T47D (cell line): ENCODE data around the gene SLC35E1.

Source experiments
- DNase-seq, 2 experiments: peaks; one replicate each; pipeline versions ENCODE4 v3.0.0 to v3.0.0-alpha.2; 2011 to 2012; ENCODE audit warnings: low read depth in 1 of 2, low spot score in 1 of 2
- JUND ChIP-seq: IDR thresholded peaks from 2 replicates; pipeline ENCODE4 v1.6.1; 2012; ENCODE audit warnings: low read depth
- in situ Hi-C: cut with HindIII; loops from 2 replicates; pipeline ENCODE4 v1.10.0; 2016; ENCODE audit warnings: low sequenced_read_pairs, low pct_unique_long_range_greater_than_20kb

The SLC35E1 gene

DNA sequence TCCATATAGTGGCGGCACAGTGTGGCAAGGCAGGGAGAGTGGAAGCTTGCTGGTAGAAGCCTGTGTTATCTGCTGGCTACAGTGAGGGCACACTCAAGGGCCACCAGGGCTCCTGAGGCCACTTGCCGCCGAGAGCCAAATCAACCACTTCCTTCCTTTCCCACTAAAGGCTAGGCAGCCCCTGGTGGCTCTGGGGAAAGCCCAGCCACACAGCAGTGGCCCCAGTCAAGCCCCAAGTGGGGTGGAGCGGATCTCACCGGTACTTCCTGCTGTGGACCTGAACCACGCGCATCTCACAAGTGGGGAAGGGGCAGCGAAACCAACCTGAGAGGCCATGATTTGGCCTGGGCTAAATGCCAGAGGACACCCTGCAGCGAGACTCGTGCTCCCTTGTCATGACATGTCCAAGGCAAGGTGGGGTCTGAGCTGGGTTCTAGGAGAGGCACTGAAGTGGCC is 21.9 kb upstream of the SLC35E1 start:
- in situ Hi-C loops = no loop called here
- TF ChIP-seq JUND = no peak
- DNase-seq = no peak

DNA sequence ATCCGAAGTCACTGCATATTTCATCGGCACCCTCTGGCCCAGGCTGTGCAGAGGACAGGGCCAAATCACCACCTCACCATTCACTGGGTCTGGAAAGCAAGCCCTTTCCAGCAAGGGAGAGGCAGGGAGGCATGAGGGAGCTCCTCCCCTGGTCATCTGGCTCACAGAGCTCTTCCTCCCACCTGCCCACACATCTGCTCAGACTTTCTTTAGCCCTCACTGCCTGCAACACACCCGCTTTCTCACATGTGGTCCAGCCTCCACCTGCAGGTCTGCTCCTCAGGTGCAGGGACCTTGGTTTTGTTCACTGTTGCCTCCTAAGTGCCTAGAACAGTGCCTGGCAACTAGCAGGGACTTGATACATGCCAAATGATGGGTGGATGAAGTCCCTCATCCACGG is 21.0 kb upstream of the SLC35E1 start:
- in situ Hi-C loops = no loop called here
- DNase-seq = no peak
- TF ChIP-seq JUND = no peak

DNA sequence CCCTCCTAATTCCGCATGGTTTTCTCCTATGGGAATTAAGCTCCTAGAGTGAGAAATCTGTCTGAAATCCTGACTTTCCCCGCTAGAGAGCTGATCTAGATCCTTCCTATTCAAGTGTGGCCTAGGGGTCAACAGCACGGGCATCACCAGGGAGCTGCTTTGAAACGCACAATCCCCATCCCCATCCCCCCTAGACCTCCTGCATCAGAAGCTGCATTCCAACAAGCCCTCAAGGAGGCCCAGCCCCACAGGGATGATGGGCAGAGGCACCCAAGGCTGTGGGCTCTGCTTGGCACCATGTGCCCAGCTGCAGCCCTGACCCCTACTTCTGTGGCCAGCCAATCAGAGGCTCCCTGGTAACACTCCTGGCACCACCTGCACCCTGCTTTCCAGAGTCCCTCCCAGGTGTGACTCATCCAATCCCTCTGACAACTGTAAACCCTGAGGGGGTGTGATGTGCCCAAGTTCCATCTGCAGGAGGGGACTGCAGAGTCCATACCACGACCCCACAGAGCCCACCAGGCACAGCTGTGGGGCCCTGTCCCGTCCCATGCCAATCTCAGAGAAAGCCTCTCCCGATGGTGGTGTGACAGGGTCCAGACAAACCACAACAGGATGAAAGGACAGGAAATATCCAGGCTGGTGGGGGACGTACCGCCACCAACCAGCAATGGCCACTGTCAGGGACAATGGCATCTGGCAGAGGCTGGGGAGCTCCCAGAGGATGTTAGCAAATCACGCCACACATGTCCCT is 19.8 kb upstream of the SLC35E1 start:
- DNase-seq = no peak
- TF ChIP-seq JUND = no peak
- in situ Hi-C loops = no loop called here

DNA sequence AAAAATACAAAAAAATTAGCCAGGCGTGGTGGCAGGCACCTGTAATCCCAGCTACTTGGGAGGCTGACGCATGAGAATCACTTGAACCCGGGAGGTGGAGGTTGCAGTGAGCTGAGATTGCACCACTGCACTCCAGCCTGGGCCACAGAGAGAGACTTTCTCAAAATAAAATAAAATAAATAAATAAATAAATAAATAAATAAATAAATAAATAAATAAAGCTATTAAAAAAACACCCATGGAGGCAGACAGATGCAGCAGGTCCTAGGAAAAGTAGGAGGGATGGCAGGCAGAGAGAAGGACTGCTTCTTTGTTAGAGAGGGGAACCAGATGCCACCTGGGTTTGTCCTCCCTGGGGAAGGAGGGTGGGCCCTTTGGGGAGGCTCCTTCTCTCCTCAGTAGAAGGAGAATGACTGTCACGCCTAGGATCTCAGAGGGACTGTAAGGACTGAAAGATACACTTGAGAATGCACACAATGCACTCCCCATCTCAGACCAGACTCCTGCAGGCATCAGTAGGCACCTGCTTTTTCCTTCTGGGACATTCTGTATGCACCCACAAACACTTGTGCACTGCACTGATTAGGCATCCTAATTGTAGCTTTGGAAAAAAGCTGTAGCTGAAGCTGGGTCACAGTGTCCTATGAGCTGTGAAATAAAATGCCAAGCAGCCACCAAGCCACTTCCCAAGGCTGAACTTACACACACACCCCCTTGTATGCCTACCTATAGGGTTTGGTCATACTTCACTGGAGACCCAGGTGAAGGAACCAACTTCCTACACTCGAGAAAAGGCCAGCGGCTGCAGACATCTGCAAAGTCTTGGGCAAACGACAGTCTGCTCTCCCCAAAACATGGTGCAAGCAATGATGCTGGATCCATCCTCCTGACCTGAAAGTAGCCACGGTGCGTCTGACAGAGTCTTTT is 18.9 kb upstream of the SLC35E1 start:
- TF ChIP-seq JUND = no peak
- DNase-seq = no peak
- in situ Hi-C loops = no loop called here

DNA sequence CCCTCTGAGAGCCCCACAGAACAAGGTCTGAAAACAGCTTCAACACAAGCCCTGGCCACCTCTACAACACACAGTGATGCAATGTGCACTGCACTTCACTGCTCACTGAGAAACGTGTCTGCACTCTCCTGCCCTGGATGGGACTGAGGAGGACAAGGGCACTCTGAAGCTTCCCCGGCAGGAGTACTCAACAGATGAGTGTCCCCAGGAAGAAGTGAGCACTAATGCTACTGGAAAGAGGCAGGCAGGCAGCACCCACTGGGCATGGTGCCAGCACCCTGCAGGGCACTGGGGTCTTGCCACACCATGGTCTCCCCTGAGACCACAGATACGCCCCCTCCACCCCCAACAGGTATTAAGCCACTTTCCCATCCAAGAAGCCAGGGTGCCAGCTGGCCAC is 17.7 kb upstream of the SLC35E1 start:
- TF ChIP-seq JUND = no peak
- DNase-seq = no peak
- in situ Hi-C loops = no loop called here

DNA sequence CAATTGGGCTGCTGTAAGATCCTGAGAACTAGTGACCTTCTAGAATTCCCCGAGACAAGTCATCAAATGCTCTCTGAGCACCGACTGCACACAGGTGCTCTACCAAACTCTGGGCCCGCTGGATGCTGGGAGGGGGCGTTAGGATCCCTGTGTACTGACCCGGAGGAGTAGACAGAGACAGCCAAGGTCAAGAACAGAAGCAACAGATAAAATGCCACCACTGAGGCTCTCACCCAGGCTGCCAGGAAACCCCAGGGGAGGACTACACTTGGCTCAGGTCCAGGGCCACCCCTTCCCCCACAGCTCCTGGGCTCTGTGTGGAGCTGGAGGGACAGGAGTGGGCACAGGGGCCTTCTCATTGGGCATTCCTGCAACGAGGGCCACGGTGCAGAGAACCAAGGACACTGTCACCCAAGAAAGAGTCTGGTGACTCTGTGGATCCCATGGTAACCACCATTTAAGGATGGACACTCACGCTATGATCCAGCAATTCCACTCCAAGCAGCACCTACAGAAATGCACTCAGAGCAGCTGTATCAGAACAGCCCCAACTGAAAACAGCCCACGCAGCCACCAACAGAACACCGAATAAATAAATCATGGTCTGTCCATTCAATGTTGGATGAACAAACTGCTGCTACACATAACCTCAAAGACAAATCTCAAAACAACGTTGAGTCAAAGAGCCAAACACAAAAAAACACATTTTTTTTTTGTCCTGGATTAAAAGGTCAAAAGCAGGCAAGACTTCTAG is 16.8 kb upstream of the SLC35E1 start:
- no peak for DNase-seq
- in situ Hi-C loops = no loop called here
- TF ChIP-seq JUND = no peak

DNA sequence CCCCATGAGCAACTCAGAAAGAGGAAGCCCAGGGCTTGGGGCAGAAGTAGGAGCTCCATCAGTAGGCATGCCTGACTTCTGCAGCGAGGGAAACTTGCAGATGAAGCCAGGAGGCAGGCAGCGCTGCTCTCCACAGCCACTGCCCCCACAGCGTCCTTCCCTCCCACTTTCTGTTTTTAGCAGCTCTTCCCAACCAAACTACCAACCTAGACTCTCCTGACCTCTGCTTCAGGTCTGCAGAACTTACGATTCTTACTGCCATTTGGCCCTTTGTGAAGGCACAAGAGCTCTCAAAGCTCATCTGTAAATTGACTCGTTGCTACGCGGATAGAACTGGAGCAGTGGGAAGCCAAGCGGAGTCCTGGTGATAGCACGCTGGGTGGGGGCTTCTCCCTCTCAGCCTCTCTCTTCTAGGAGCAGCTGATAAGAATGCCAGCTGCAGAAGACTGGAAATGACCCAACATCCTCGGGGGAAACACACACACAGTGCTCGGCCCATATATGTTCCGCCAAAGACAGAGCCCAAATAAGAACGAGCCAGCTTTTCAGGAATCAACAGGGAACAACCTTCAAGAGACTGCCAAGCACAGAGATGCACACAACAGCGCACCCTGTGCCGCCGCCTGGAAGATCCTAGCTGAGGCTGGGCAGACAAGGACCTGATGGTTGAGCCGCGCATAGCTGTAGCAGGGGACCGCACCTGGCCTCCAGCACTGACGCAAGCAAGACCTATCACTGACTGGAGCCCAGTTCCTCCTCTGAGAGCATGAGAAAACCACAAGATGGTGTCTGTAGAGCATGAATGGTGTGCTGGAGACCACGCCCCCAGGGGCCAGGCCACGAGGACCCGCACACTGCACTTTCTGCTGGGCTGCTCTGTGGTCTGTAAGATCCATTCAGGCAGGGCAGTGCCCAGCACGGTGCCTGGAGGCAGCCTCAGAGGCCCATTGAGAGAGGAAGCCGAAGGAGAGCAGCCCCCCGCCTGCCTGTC is 15.9 kb upstream of the SLC35E1 start:
- DNase-seq = no peak
- in situ Hi-C loops = no loop called here
- TF ChIP-seq JUND = no peak

DNA sequence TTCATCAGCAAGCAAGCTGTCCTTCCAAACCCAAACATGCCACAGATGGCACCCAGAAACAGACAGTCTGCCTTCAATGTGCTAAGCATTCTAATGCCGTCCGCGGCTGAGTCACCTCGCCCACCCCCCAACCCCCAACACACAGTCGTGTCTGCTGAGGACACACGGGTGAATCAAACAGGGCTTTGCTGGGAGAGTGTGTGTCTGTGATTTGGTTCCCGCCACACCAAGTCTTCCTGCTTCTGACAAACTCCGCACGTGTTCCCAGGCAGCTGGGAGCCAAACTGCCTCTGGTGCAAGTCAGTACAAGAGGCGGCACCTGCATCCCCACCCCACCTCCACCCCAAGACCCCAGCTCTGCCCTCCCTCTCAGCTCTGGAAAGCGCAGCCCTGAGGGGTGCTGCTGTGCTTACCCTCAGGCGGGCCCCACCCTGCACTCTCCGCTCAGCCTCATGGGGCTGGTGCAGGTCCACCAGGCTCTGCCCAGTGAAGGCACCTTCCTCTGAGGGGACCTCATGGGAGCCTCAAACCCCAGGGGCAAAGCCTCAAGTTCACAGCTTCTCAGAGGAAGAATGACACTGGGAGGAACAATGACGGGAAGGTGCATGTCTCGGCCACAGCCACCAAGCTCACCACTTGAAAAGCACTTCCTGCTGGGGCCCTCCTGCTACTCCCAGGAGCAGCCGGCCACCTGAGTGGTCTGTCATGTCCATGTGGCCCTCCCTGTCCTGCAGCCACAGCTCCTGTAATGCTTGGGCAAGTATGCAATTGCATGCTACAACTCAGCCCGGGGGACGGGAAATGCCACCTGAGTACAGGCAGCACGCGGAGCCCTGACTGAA is 15.0 kb upstream of the SLC35E1 start:
- DNase-seq = no peak
- in situ Hi-C loops = no loop called here
- no peak for TF ChIP-seq JUND

DNA sequence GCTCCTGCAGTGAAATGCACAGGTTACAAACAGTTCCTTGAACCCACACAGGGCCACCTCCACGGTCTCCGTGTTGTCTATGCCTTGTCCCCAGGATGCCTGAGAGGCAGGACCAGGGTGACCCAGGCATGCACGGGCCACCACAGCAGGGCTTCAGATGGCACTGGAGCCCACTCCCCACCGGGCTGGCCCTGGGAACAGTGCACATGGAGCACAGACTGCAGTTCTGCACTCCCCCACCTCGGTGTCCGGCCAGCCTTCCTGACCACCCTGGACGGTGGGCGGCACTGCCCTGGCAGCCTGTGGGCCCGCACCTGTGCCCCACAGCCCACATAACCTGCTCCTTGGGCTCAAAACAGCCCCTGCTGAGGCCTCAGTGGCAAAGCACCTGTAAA is 14.3 kb upstream of the SLC35E1 start:
- no peak for TF ChIP-seq JUND
- no peak for DNase-seq
- in situ Hi-C loops = no loop called here

DNA sequence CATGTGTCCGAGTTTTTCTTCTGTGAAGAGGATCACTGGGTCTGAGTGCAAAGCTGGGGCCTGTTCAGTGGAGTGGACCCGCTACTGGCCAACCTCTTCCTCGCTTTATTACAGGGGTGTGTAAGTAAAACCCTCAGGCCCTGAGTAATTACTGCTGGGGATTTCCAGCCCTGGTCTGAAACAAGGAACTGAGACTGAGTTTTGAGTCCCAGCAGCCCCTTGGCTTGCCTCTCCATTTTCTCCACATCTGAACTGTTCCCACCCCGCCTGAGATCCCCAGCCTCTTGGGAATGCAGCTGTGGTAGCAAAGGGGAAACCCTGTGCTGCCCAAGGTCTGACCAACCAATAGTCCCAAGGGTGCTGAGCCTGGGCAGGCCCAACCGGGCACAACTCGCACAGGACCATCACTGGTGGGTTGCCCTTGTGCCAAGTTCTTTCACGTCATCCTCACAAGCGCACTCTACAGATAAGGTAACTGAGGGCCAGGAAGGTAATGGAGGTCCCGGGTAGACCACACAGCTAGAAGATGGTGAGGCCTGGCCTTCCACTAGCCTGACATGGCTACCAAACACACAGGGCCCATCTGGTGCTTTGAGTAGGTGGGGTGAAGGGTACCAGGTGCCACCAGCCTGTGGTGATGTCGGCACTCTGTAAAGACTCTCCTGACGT is 13.7 kb upstream of the SLC35E1 start:
- in situ Hi-C loops = no loop called here
- TF ChIP-seq JUND = no peak
- DNase-seq = no peak
